RWPE1 (cell line): ENCODE results near the gene GPR156.

Source experiments
- CTCF ChIA-PET: fragments of 350-600 bp; sonication (Branson Sonifier 250); formaldehyde crosslinking; extraction: SDS; loops from one replicate; lab custom pipeline; 2021; lab: Yijun Ruan, JAX
- POLR2A ChIA-PET: fragments of 400-600 bp; formaldehyde crosslinking; extraction: SDS; loops from one replicate; lab custom pipeline; 2020; ENCODE audit warnings: antibody characterized with exemption; ENCODE audit not compliant: low non-redundant PET; lab: Yijun Ruan, JAX
- DNase-seq: peaks from one replicate; pipeline ENCODE4 v3.0.0; 2012; ENCODE audit warnings: low spot score
- H3K27ac ChIP-seq: fragments of 450-650 bp; 2 replicates; pipeline ENCODE4 v1.5.1; 2017
- CTCF ChIP-seq: fragments of 450-650 bp; conservative IDR thresholded peaks from 2 replicates; pipeline ENCODE4 v1.5.1; 2017; ENCODE audit warnings: low read depth, mild to moderate bottlenecking

The GPR156 gene

GRCh38 chr3:120311863-120312794 is 27.1 kb upstream of the GPR156 start:
- CTCF ChIA-PET, result no interaction called here
- POLR2A ChIA-PET, result no interaction called here
- no peak for TF ChIP-seq CTCF
- DNase-seq, result no peak
- H3K27ac ChIP-seq, result no peak overlapping the region

GRCh38 chr3:120306519-120307455 is 21.8 kb upstream of the GPR156 start:
- H3K27ac ChIP-seq, result no peak overlapping the region
- CTCF ChIA-PET, result interaction anchor here (0.5 kb wide), 1 partner anchor 9 kb away, joined by 6 read pairs; no protein-coding TSS in a partner anchor
- no peak for DNase-seq
- TF ChIP-seq CTCF, result no peak
- POLR2A ChIA-PET, result no interaction called here

GRCh38 chr3:120304616-120305015 is 19.6 kb upstream of the GPR156 start:
- ChIA-PET CTCF (no interaction called here), POLR2A (no interaction called here)
- TF ChIP-seq CTCF, result no peak
- H3K27ac ChIP-seq, result no peak overlapping the region
- DNase-seq, result no peak

GRCh38 chr3:120302361-120302760 is 17.3 kb upstream of the GPR156 start:
- ChIA-PET CTCF (no interaction called here), POLR2A (no interaction called here)
- H3K27ac ChIP-seq, result no peak overlapping the region
- no peak for TF ChIP-seq CTCF
- DNase-seq, result no peak

DNA sequence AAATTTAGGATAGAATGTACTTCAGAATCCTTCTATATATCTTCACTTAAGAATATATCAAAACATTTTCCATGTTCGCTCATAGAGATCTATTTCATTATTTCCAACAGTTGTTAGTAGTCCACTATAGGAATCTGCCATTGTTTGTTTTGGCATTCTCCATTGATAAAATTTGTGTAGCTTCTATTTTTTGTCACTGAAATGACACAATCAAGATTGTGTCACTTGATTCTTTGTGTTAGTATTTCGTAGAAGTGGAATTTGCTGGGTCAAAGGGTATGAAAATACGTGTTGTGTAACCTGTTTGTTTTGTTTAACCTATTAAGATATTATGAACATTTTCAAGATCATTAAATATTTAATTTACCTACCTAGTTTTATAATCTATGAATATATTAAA is 15.9 kb upstream of the GPR156 start:
- CTCF ChIA-PET, result no interaction called here
- DNase-seq, result no peak

More for the DNA sequence above, 15.9 kb upstream of the GPR156 start:
- no peak for TF ChIP-seq CTCF
- POLR2A ChIA-PET, result interaction anchor here (0.6 kb wide), 1 partner anchor 111 kb away, joined by 8 read pairs; no protein-coding TSS in a partner anchor
- H3K27ac ChIP-seq, result no peak overlapping the region
